GM12874 (cell line): ENCODE data around the gene TGFA.

Experiments
- CTCF ChIP-seq: IDR thresholded peaks from 2 replicates; pipeline ENCODE4 v1.5.1; 2011; ENCODE audit warnings: low read depth, mild to moderate bottlenecking, control low read depth, low read length, moderate library complexity; ENCODE audit not compliant: insufficient read depth

Gene TGFA

GRCh38 chr2:70537840-70538239, 15.8 kb downstream of the TGFA start:
- TF ChIP-seq CTCF = no peak

GRCh38 chr2:70536517-70537055, 17.0 kb downstream of the TGFA start:
- TF ChIP-seq CTCF = no peak

GRCh38 chr2:70535573-70535972, 18.1 kb downstream of the TGFA start:
- no peak for TF ChIP-seq CTCF

- TF ChIP-seq CTCF = no peak
Observed at GRCh38 chr2:70534183-70534836, 19.3 kb downstream of the TGFA start.

GRCh38 chr2:70532244-70532935, 21.2 kb downstream of the TGFA start:
- TF ChIP-seq CTCF = no peak

GRCh38 chr2:70531419-70532086, 22.1 kb downstream of the TGFA start:
- no peak for TF ChIP-seq CTCF

- no peak for TF ChIP-seq CTCF
Observed at GRCh38 chr2:70529610-70530009, 24.0 kb downstream of the TGFA start.
